Limb (tissue), 2 donors: Measurements from ENCODE around the gene ARL16.

Source experiments
- DNase-seq, 2 donors: peaks; one replicate each; pipeline ENCODE4 v3.0.0-alpha.2; 2016; ENCODE audit errors: extremely low spot score in 2 of 2

Gene ARL16

DNA sequence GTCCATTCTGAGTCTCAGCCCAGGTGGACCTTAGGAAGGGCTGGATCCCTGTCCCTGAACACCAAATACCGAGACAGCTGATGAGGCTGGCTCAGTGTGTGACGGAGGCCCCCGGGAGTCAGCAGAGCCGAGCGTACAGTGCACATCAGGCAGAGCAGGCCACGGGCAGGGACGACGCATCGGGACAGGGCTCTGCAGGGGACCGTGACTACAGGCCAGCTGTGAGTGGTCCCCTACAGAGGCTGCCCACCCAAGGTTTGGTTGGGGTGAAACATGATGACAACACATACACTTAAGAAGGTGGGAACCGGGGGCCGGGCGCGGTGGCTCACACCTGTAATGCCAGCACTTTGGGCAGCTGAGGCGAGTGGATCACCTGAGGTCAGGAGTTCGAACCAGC lies 10.6 kb downstream of the ARL16 start:
- DNase-seq: no peak

DNA sequence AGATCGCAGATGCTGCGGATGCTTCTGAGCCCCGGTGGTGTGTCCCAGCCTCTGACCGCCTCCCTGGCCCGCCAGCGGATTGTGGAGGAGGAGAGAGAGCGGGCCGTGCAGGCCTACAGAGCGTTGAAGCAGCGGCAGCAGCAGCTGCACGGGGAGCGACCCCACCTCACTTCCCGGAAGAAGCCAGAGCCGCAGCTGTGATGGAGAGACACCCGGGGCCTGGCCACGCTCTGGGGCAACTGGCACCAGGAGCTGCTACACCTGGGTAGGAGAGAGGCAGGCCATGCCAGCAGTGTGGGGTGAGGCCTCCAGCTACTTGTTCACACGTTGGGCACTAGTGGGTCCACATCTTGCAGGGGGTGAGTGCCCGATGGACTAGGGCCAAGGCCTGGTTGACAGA lies 11.1 kb downstream of the ARL16 start:
- DNase-seq: no peak

DNA sequence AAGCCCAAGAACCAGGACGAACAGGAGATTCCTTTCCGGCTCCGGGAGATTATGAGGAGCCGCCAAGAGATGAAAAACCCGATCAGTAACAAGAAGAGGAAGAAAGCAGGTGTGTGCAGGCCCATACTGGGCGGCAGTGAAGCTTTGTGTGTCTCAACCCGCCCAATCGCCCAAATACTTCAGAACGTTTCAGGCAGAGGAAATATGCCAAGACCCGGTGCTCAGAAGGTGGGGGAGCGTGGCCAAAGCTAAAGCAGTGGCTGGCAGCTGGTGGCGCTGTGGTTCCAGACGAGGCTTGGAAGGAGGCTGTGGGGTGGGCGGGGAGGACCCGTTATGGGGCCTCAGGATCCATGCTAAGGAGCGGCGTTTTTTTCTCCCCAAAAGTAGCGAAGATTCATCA lies 15.8 kb downstream of the ARL16 start:
- no peak for DNase-seq

DNA sequence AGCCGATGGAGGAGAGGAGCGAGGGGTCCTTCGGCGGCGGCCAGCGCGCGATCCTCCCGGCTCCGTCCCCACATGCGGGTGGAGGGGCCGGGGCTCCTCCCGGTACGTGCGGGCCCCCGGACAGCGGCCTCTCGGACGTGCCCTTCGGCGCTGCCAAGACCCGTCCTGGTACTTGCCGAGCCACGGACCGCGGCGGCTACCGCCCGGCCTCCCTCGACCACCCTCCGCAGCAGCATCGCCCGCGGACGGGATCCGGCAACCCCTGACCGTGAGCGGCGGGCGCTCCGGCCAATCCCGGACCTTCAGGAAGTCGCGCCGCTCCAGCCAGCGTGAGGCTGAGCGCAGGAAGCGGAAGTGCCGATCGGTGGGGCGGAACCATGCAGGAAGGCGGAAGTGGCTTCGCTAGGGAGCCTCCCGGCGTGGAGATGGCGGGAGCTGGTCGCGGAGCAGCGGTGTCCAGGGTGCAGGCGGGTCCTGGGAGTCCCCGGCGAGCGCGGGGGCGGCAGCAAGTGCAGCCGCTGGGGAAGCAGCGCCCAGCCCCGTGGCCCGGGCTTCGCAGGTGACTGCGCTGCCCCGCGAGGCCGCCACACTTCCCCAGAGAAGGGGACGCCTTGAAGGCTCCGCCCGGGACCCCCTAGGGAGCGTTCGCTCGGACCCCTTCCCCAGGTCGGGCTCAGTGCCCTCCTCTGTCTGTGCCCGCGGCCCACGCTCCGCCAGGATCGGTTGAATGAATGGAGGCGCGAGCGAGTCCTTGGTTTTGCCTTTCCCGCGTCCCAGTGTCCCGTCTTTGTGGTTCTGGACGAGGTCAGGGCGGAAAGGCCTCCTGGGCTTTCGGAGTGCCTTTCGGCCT lies 17.0 kb downstream of the ARL16 start, which contains the start of the genes CCDC137 and OXLD1:
TSS of gene CCDC137 (plus strand) at position 396 of the 850 bp plus-strand sequence. CDS start at position 426, 30 bp downstream.
TSS of gene OXLD1 (minus strand) at position 264 of the 850 bp plus-strand sequence. CDS start at position 236, 28 bp downstream.
- DNase-seq: peak; percentile 95 to 97

DNA sequence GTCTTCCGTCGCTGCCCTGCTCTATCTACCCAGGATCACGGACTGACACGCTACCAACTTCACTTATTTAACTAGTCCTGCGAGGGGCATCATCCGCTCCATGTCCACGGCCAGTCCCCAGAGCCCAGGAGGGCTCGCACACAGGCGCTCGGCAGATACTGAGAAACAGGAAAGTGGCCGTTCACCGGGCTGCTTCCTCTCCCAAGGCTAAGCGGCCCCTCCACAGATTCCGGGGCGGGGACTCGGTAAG lies 17.6 kb downstream of the ARL16 start:
- no peak for DNase-seq

DNA sequence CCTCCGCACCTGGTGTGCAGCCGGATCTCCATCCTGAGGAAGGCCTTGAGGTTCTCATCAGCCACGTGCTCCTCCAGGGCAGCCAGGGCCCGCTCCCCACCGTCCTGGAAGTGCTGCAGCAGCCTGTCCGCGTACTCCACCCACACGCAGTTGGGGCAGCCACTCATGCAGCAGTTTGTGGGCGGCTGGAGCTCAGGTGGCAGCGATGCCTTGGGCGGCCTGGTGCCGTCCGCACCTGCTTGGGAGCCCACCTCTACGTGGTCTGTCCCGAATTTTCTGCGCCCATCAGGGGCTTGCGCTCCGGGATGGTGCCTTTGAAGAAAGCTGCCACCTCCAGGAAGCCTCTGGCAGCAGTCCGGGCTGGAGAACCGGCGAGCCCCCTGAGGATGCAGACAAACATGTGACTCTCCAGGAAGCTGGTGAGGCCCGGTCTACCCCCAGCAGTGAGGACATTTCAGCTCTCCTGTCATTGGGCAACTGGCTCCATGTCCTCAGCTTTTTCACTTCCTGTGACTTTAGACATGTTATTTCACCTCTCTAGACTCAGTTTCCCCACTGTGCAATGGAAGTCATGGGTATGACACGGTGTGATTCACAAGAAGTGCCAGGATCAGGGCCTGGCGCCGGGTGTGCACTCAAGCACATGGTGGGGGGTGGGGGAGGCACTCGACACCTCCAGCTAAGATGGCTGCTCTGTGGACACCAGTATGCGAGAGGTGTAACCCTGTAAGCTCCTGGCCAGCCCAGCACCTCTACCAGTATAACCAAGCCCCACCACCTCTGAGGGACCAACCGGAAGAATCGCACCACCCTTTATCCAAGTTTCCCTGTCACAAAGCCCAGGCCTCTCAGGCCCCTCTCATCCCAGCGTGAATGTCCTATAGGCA lies 18.1 kb downstream of the ARL16 start:
- no peak for DNase-seq

DNA sequence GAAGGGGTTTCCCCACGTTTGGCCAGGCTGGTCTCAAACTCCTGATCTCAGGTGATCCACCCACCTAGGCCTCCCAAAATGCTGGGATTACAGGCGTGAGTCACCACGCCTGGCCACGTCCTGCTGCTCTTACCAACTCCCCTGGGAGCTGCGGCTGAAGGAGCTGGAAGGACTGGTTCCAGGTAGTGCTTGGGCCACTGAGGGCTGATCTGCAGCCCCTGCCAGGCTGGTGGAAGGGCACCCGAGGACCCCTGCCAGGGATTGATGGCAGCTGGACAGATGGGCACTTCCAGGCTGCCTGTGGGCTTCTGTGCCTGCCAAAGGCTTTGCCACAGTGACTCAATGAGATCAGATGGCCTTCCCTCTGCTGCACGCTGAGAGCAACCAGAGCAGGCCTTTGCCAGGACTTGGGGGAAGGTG lies 19.5 kb downstream of the ARL16 start:
- no peak for DNase-seq

DNA sequence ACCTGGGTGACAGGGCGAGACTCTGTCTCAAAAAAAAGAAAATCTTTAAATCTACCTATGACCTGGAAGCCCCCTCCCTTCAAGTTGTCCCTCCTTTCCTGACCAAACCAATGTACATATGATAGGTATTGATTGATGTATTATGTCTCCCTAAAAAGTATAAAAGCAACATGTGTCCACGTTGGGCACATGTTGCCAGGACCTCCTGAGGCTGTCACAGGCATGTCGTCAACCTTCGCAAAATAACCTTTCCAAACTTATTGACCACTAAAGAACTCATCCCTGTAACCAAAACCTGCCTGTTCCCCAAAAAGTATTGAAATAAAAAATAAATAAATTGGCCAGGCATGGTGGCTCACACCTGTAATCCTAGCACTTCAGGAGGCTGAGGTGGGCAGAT lies 21.6 kb downstream of the ARL16 start:
- no peak for DNase-seq

DNA sequence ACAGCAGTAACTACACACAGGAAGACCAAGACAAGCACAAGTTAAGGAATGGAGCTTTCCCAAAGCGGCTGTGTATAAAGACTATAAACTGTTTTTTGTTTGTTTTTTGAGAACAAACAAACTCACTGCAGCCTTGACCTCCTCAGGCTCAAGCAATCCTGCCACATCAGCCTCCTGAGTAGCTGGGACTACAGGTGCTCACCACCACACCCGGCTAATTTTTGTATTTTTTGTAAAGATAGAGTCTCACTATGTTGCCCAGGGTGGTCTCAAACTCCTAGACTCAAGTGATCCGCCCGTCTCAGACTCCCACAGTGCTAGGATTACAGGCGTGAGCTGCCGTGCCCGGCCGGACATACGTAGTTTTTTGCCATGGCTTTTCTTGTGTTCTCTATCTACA lies 23.2 kb downstream of the ARL16 start:
- DNase-seq: no peak

DNA sequence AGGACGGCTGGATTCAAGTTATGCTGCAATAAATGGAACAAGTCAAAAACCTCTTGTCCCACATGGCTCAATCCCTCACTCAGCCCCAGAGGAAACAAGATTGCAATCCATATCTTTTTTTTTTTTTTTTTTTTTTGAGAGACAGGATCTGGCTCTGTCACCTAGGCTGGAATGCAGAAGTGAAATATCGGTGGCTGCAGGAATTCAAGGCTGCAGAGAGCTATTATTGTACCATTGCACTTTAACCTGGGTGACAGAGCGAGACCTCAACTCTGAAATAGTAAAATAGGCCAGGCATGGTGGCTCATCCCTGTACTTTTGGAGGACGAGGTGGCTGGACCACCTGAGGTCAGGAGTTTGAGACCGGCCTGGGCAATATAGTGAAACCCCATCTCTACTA lies 24.6 kb downstream of the ARL16 start:
- DNase-seq: no peak

DNA sequence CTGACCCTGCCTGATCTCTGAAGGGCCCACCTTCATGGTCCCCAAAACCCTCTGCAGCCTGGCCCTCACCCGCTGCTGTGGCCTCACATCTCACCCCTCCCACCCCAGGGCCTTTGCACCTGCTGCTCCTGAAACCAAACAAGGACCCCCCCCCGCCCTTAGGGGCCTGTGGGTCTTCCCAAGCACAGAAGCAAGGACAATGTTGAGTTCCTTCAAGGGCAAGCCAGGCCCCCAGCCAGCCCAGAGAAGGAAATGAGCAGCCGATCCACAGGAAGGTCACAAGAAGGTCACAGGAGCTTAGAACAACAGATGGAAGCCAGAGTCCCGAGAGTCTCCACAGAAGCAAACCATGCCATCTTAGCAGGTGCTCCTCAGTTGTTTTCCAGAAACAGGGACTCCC lies 26.8 kb downstream of the ARL16 start:
- peak in 1 of 2 donors; percentile 2 for DNase-seq

DNA sequence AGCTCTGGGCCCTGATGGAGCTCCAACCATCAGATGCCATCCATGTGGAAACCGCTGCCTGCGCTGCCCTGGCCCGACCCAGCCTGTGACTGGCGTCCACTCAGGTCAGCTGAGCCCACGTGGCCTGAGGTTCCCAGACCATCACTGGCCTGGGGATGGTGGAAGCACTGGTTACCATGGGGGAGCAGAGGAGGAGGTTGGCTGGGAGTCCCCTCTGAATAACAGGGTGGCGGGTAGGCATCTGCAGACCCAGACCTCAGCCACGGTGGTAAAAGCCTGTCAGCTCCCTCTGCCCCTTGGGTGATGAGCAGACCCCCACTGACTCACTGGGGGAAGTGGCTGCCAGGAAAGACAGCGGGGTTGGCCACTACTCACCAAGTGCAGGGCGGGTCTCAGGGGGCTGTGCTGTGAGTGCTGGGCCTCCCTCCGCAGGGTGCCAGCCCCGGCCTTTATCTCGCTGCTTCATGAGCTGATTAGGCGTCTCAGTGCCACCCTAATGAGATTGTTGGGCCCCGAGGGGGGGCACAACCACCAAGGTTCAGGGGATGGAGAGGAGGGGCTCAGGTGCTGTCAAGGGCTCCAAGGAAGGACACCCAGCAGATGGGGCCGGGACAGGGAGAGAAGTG lies 27.4 kb downstream of the ARL16 start, which contains the start of gene PDE6G:
TSS of gene PDE6G (minus strand) at position 425 of the 626 bp plus-strand sequence. CDS start 3,237 bp downstream, outside the sequence.
- DNase-seq: no peak

DNA sequence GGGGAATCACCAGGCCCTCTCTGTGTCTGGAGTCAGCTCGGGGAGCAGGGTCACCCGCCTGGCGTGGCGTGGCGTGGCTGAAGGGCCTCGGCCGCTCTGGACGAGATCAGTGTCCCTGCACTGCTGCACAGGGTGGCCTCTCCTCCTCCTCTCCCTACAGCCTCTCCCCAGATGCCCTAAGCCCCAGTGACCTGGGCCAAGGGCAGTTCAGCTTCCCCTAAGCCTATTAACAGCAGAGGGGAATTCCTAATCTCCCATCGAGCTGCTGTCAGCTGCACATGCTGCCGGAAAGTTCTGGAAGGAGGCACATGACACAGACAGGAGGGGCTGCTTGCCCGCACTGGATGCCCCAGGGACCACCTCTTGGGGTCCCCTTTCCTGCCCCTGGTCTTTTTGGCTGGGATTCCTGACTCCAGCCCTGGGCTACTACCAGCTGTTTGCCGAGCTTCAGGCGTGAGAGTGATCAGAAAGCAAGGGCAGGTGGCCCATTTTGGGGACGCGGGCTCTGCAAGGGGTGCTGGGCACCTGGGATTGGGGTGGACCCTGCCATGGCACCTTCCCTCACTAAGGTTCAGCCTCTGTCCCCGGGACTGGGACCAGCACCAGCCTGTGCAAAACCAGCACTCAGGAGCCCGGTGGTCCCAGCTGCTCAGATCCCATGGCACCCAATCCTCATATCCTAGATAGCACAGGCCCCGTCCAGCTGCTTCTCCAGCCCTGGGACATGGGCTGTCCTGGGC lies 28.0 kb downstream of the ARL16 start:
- no peak for DNase-seq

DNA sequence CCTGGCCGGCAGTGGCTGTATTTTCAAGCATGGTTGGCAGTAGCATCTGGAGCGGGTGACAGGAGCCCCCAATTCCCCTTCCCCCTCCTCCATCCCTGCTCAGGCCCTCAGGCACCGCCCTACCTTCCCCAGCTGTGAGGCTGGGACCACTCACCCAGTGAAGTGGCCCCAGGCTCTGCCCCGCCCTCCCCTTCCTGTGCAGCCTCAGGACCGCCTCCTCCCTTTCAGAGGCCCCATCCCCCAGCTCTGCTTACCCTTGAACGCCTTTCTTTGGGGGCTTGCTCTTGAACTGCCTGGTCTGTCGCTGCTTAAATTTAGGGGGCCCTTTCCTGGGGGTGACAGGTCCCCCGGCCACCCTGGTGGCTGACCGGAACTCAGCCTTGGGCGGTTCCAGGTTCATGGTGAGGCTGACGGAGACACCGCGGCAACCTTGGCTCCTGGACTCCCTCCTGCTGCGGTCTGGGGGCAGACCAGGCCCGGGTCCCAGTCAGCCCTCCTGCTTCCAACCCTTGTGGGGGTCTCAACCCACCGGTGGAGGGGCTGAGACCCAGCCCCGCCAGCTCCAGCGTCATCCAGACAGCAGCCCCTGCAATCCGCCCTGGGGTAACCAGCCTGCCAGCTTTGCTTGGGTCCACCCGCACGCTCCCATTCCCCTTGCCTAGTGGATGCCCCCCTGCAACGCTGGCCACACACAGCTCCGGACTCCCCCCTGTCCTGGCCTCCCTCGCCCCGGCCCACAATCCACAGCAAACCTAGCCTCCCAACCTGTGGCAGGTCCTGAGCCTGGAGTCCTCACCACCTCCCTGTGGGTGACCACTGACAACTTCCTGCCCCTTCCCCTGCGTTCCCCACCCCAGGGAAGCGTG lies 30.5 kb downstream of the ARL16 start:
- DNase-seq: peak in 1 of 2 donors; percentile 10

DNA sequence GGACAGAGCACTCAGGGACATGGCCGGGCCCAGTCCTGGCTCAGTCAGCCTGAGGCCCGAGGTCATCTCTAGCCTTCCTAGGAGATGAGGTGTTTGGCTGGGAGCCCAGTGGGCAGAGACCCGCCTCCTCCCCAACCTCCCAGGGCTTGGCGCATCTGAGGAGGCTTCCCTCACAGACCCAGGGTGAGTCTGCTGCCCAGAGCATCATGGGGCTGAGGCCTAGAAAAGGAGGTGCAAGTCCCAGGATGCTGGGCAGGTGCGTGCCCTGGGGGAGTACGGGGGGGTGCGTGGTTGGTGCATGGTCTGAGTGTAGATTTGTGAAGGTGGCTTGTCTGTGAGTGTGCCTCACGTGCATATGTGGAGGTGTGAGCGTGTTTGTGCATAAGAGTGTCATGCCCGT lies 31.9 kb downstream of the ARL16 start:
- no peak for DNase-seq

DNA sequence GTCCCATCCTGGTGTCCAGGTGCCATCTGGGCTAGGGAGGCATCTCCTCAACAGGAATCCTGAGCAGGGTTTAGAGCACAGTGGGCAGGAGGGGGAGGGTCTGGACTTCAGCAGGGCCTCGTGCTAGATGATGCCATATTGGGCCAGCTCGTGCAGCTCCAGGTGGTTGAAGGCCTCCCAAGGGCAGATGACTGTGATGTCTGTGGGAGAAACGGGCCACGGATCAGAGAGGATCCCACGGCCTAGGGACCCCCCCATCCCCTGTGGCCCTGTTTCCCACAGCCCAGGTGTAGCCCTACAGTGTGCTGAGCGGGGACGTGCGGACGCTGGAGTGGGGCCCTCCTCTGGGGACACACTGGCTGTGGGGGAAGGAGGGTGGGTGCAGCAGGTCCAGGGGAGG lies 32.6 kb downstream of the ARL16 start:
- DNase-seq: no peak

DNA sequence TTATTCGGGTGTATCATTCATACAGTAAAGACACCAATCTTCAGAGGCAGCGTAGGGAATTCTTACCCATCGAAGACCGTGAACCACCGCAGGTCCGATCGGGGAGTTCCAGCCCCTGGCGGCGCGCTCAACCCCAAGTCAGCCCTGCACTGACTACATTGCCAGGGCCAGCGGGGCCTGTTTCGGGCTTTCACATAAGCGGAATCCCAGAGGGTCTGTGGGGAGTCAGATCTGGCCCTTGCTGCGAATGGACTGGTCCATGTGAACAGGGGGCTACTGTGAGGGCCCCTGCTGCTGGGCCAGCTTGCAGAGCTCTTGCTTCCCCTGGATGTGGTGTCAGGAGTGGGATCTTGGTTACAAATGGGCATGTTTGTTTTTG lies 34.9 kb downstream of the ARL16 start:
- no peak for DNase-seq

DNA sequence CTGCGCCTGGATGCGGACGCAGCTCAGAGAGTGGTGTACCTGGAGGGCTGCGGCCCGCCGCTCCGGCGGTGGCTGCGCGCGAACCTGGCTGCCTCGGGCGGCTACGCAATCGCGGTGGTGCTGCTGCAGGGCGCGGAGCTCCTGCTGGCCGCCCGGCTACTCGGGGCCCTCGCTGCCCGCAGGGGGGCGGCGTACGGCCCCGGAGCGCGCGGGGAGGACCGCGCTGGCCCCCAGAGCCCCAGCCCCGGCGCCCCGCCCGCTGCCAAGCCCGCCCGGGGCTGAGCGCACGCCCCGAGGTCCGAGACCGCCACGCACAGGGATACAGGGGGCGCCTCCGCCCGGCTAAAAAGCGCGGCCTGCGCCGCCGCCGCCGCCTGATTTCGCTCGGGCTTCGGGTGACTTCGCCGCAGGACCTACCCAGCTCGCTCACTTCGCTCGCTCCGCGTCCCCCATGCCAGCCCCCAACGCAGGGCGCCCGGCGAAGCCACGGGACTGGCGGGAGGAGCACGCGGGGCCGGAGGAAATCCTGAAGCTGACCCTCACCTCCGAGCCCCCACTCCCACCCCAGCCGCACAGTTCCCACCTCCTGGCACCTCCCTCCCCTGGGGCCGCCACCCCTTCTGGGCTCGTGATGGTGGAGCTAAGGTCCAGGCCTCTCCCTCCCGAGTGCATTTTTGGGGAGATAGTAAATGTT lies 35.4 kb downstream of the ARL16 start:
- no peak for DNase-seq

DNA sequence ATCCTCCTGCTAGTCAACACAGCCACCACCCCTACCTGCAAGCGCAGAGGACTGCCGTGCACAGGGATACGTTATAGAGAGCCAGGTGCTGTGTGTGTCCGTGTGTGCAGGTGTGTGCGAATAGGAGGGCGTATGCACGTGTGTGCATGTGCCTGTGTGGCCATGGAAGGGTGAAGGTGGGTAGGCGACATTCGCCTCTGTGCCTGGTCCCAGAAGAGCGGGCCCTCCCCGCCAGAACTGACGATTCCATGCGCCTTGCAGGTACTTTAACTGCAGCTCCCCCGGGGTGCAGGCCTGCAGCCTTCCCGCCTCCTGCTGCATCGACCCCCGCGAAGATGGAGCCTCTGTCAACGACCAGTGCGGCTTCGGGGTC lies 36.0 kb downstream of the ARL16 start:
- DNase-seq: no peak
